Gastroesophageal sphincter (tissue), 3 donors: ENCODE data around the gene PHKA2.

Source experiments
- CTCF ChIP-seq, 4 experiments: fragments of 200-600 bp in 2 of 4; fragments of 450-650 bp in 2 of 4; sonication (generic) in 1 of 4; IDR thresholded peaks; one replicate each; pipeline ENCODE4 v1.5.1; 2017 to 2019; ENCODE audit warnings: antibody characterized with exemption in 4 of 4, mild to moderate bottlenecking in 2 of 4, moderate library complexity in 2 of 4
- EP300 ChIP-seq: sonication (generic); formaldehyde crosslinking; IDR thresholded peaks from one replicate; pipeline ENCODE4 v1.6.1; 2017; ENCODE audit warnings: antibody characterized with exemption, mild to moderate bottlenecking
- POLR2A ChIP-seq, 2 donors: fragments of 450-650 bp; IDR thresholded peaks; one replicate each; pipeline ENCODE4 v1.6.1; 2017; ENCODE audit warnings: antibody characterized with exemption in 2 of 2, mild to moderate bottlenecking in 2 of 2, moderate library complexity in 1 of 2
- POLR2AphosphoS5 ChIP-seq: sonication (generic); formaldehyde crosslinking; IDR thresholded peaks from one replicate; pipeline ENCODE4 v1.6.1; 2017; ENCODE audit warnings: antibody characterized with exemption

- TF ChIP-seq CTCF (IDR thresholded peaks at IDR 0.05) (no peak), POLR2A (IDR thresholded peaks at IDR 0.05) (no peak), POLR2AphosphoS5 (no peak), EP300 (no peak)
Observed at GRCh38 chrX:18888281-18888680, 95.6 kb downstream of the PHKA2 start.
